GM23338 (cell line): ENCODE results near the gene ENPEP. TPM values are rescaled to one million over a fixed set of nuclear protein-coding genes. Genes with fewer than 3 reads are reported as not detected.

Experiments used
- ATAC-seq: fragments of 200-7000 bp; cut with Tn5 transposase; 3 replicates; pipeline ENCODE4 v1.9.1; 2020
- DNase-seq: peaks from one replicate; pipeline ENCODE4 v3.0.0-alpha.2; 2015; ENCODE audit warnings: low spot score
- H2AFZ ChIP-seq: fragments of 200-600 bp; sonication (generic); 2 replicates; pipeline ENCODE4 v1.8.0; 2016; ENCODE audit warnings: antibody characterized with exemption, mild to moderate bottlenecking, moderate library complexity
- H3F3A ChIP-seq: fragments of 200-600 bp; sonication (generic); replicated peaks from 2 replicates; pipeline ENCODE4 v1.8.0; 2017; ENCODE audit warnings: antibody characterized with exemption, mixed run types, low read depth
- H3K27ac ChIP-seq: fragments of 200-600 bp; sonication (generic); 2 replicates; pipeline ENCODE4 v1.6.1; 2016; ENCODE audit warnings: low read depth
- H3K27me3 ChIP-seq: fragments of 200-600 bp; sonication (generic); 2 replicates; pipeline ENCODE4 v1.8.0; 2016; ENCODE audit warnings: mild to moderate bottlenecking, mixed run types, moderate library complexity; ENCODE audit not compliant: insufficient read depth
- H3K36me3 ChIP-seq: fragments of 200-600 bp; sonication (generic); 2 replicates; pipeline ENCODE4 v1.8.0; 2016; ENCODE audit warnings: mild to moderate bottlenecking; ENCODE audit not compliant: insufficient read depth
- H3K4me1 ChIP-seq: fragments of 200-600 bp; sonication (generic); 2 replicates; pipeline ENCODE4 v1.8.0; 2016; ENCODE audit warnings: mild to moderate bottlenecking, moderate library complexity; ENCODE audit not compliant: insufficient read depth
- H3K4me2 ChIP-seq: fragments of 200-600 bp; sonication (generic); 2 replicates; pipeline ENCODE4 v1.7.1; 2017; ENCODE audit warnings: mixed run types
- H3K4me3 ChIP-seq: fragments of 200-600 bp; sonication (generic); 2 replicates; pipeline ENCODE4 v1.6.1; 2016; ENCODE audit warnings: mixed run types
- H3K79me2 ChIP-seq: fragments of 200-600 bp; sonication (generic); replicated peaks from 2 replicates; pipeline ENCODE4 v1.8.0; 2017; ENCODE audit warnings: mild to moderate bottlenecking; ENCODE audit not compliant: insufficient read depth
- H3K9me2 ChIP-seq: fragments of 200-600 bp; sonication (generic); 2 replicates; pipeline ENCODE4 v1.8.0; 2017; ENCODE audit not compliant: insufficient read depth
- H4K20me1 ChIP-seq: fragments of 200-600 bp; sonication (generic); replicated peaks from 2 replicates; pipeline ENCODE4 v1.8.0; 2017; ENCODE audit warnings: mild to moderate bottlenecking; ENCODE audit not compliant: insufficient read depth
- H3K27ac Mint-ChIP-seq: 2 replicates; pipeline ENCODE4 v1.8.0; 2020; ENCODE audit warnings: inconsistent platforms, mild to moderate bottlenecking, moderate library complexity, mixed read lengths
- H3K27me3 Mint-ChIP-seq: 3 replicates; pipeline ENCODE4 v1.8.0; 2022; ENCODE audit warnings: low read depth, mild to moderate bottlenecking, moderate library complexity, mixed read lengths, inconsistent platforms; ENCODE audit not compliant: insufficient read depth, poor library complexity
- H3K36me3 Mint-ChIP-seq: 3 replicates; pipeline ENCODE4 v1.8.0; 2021; ENCODE audit warnings: low read depth, mild to moderate bottlenecking, inconsistent platforms, moderate library complexity, mixed read lengths
- H3K4me1 Mint-ChIP-seq: 3 replicates; pipeline ENCODE4 v1.8.0; 2020; ENCODE audit warnings: mild to moderate bottlenecking, inconsistent platforms, mixed read lengths
- H3K4me3 Mint-ChIP-seq: 3 replicates; pipeline ENCODE4 v1.8.0; 2021; ENCODE audit warnings: moderate library complexity, mild to moderate bottlenecking, inconsistent platforms, mixed read lengths
- H3K9me3 Mint-ChIP-seq: 3 replicates; pipeline ENCODE4 v1.8.0; 2020; ENCODE audit warnings: moderate library complexity, mild to moderate bottlenecking, inconsistent platforms, mixed read lengths
- CTCF ChIP-seq, 2 experiments: fragments of 200-600 bp in 1 of 2; sonication (generic) in 1 of 2; conservative IDR thresholded peaks; 2 replicates each; pipeline versions ENCODE4 v1.5.1 to v1.6.1; 2016 to 2017; ENCODE audit warnings: antibody characterized with exemption in 2 of 2, low read depth in 2 of 2, mild to moderate bottlenecking in 2 of 2, moderate library complexity in 1 of 2
- ETS1 ChIP-seq: IDR thresholded peaks from 2 replicates; pipeline ENCODE4 v1.6.1; 2016; ENCODE audit warnings: antibody characterized with exemption
- EZH2 ChIP-seq: fragments of 200-600 bp; sonication (generic); IDR thresholded peaks from one replicate; pipeline ENCODE4 v1.8.0; 2017; ENCODE audit warnings: antibody characterized with exemption, mild to moderate bottlenecking, low read depth; ENCODE audit not compliant: unreplicated experiment
- NANOG ChIP-seq: IDR thresholded peaks from 2 replicates; pipeline ENCODE4 v1.6.1; 2016; ENCODE audit warnings: antibody characterized with exemption, borderline replicate concordance
- POLR2AphosphoS5 ChIP-seq: IDR thresholded peaks from 2 replicates; pipeline ENCODE4 v1.6.1; 2016; ENCODE audit warnings: antibody characterized with exemption, low read depth
- REST ChIP-seq: IDR thresholded peaks from one replicate; pipeline ENCODE4 v1.6.1; 2018; ENCODE audit warnings: antibody characterized with exemption; ENCODE audit not compliant: unreplicated experiment
- STAT1 ChIP-seq: IDR thresholded peaks from one replicate; pipeline ENCODE4 v1.6.1; 2016; ENCODE audit warnings: antibody characterized with exemption; ENCODE audit not compliant: unreplicated experiment
- ZNF114 ChIP-seq: fragments of 250-450 bp; sonication (Bioruptor Pico); IDR thresholded peaks from 2 replicates; pipeline ENCODE4 v1.5.0; 2020; ENCODE audit warnings: mild to moderate bottlenecking, moderate library complexity
- ZNF462 ChIP-seq: fragments of 250-450 bp; sonication (Bioruptor Pico); IDR thresholded peaks from 2 replicates; pipeline ENCODE4 v1.5.0; 2020; ENCODE audit warnings: mild to moderate bottlenecking, moderate library complexity
- polyA plus RNA-seq: library from polyadenylated mRNA; unstranded; fragments of >200 nt; fragmentation: Nextera tagmentation; extraction: Ambion mirVana; gene quantifications from 2 replicates; pipeline ENCODE4 v1.2.1, GENCODE V29; 2016
- total RNA-seq: library from RNA; depleted of rRNA; stranded (reverse); fragments of >200 nt; shearing (Covaris generic); gene quantifications from 2 replicates; pipeline ENCODE4 v1.2.3, GENCODE V29; 2014

ENPEP gene
- total and polyA plus RNA-seq, 2 experiments from 2014 or later, result 0.79 to 1.5 TPM

GRCh38 chr4:110520886-110521285 is 44.9 kb downstream of the ENPEP start:
- DNase-seq (no peak), ATAC-seq (no peak)
- TF ChIP-seq CTCF (conservative IDR thresholded peaks at IDR 0.05; ENCODE audit: low read depth in 2 of 2) (no peak), ZNF114 (CRISPR knock-in tag) (no peak), POLR2AphosphoS5 (no peak), NANOG (no peak), REST (no peak)
- Histone ChIP-seq H2AFZ (no peak overlapping the region), H3K36me3 (no peaks in the 10 kb centered on the region), H3F3A (no peaks in the 10 kb centered on the region), H3K9me2 (no peaks in the 10 kb centered on the region), H3K27ac (no peak overlapping the region), H3K4me3 (no peak overlapping the region), H3K4me1 (no peaks in the 10 kb centered on the region), H3K27me3 (no peaks in the 10 kb centered on the region), H3K79me2 (no peaks in the 10 kb centered on the region), H3K4me2 (no peak overlapping the region), H4K20me1 (no peaks in the 10 kb centered on the region)
- Mint-ChIP-seq H3K27me3 (peaks cover 2% of the 10 kb centered on the region), H3K27ac (no peak overlapping the region), H3K9me3 (no peaks in the 10 kb centered on the region; the same call in 2 of the 3 replicates), H3K36me3 (no peaks in the 10 kb centered on the region), H3K4me3 (no peak overlapping the region), H3K4me1 (no peaks in the 10 kb centered on the region; the same call in 2 of the 3 replicates)

- no peak overlapping the region for H3K4me2 ChIP-seq
- H3K27me3 ChIP-seq, result no peaks in the 10 kb centered on the region
- no peaks in the 10 kb centered on the region for H3K4me1 Mint-ChIP-seq
- H2AFZ ChIP-seq, result no peak overlapping the region
- no peaks in the 10 kb centered on the region for H3K9me3 Mint-ChIP-seq
- H3K27me3 Mint-ChIP-seq, result peaks cover 3% of the 10 kb centered on the region
- no peaks in the 10 kb centered on the region for H3K79me2 ChIP-seq
- no peaks in the 10 kb centered on the region for H3K4me1 ChIP-seq
- no peaks in the 10 kb centered on the region for H3K36me3 ChIP-seq
- H3K36me3 Mint-ChIP-seq, result no peaks in the 10 kb centered on the region
- H3K4me3 ChIP-seq, result no peak overlapping the region
- H3K27ac Mint-ChIP-seq, result no peak overlapping the region
- no peaks in the 10 kb centered on the region for H4K20me1 ChIP-seq
- no peaks in the 10 kb centered on the region for H3K9me2 ChIP-seq
- H3K4me3 Mint-ChIP-seq, result no peak overlapping the region
- no peak overlapping the region for H3K27ac ChIP-seq
- DNase-seq (no peak), ATAC-seq (no peak)
- no peaks in the 10 kb centered on the region for H3F3A ChIP-seq
- TF ChIP-seq ETS1, result no peak
- TF ChIP-seq STAT1, result no peak
- TF ChIP-seq NANOG, result no peak
- TF ChIP-seq ZNF462 (CRISPR knock-in tag), result no peak
- TF ChIP-seq ZNF114 (CRISPR knock-in tag), result no peak
- no peak for TF ChIP-seq EZH2
Measured at GRCh38 chr4:110526589-110526988, 50.6 kb downstream of the ENPEP start.
